HepG2 (cell line): Measurements from ENCODE around the gene SHANK3. TPM values are rescaled to one million over a fixed set of nuclear protein-coding genes. Genes with fewer than 3 reads are reported as not detected.

Source experiments
- ASH2L ChIP-seq: fragments of 300-600, 200-600 bp; sonication (generic); IDR thresholded peaks from 2 replicates; pipeline ENCODE4 v1.7.0; 2017; ENCODE audit warnings: low read depth, mild to moderate bottlenecking, moderate library complexity, mixed read lengths, low read length; ENCODE audit not compliant: insufficient read length
- FOXO1 ChIP-seq: sonication (generic); formaldehyde crosslinking; IDR thresholded peaks from 2 replicates; pipeline ENCODE4 v1.4.0; 2020; ENCODE audit warnings: missing genetic modification reagents
- GABPB1 ChIP-seq: IDR thresholded peaks from 2 replicates; pipeline ENCODE4 v1.6.1; 2016; ENCODE audit warnings: mild to moderate bottlenecking, missing genetic modification reagents, moderate library complexity, missing compliant biosample characterization
- MEF2D ChIP-seq: sonication (generic); formaldehyde crosslinking; IDR thresholded peaks from 2 replicates; pipeline ENCODE4 v1.5.1; 2020; ENCODE audit warnings: mild to moderate bottlenecking, missing genetic modification reagents
- MTA1 ChIP-seq: sonication (generic); formaldehyde crosslinking; IDR thresholded peaks from 2 replicates; pipeline ENCODE4 v1.4.0; 2020; ENCODE audit warnings: missing genetic modification reagents, mild to moderate bottlenecking, borderline replicate concordance
- NR2F1 ChIP-seq, 2 experiments: fragments of 450-650 bp in 1 of 2; formaldehyde crosslinking in 1 of 2; IDR thresholded peaks; 2 replicates each; pipeline versions ENCODE4 v1.5.0 to v1.6.1; 2016 to 2020; ENCODE audit warnings: mild to moderate bottlenecking in 1 of 2, missing compliant biosample characterization in 1 of 2, missing genetic modification reagents in 1 of 2, moderate library complexity in 1 of 2
- RFX1 ChIP-seq: fragments of 450-650 bp; IDR thresholded peaks from 2 replicates; pipeline ENCODE4 v1.6.1; 2017
- ZNF382 ChIP-seq: sonication (generic); formaldehyde crosslinking; IDR thresholded peaks from 2 replicates; pipeline ENCODE4 v1.5.0; 2020; ENCODE audit warnings: missing genetic modification reagents, mild to moderate bottlenecking, borderline replicate concordance
- ZNF383 ChIP-seq: sonication (generic); formaldehyde crosslinking; IDR thresholded peaks from 2 replicates; pipeline ENCODE4 v1.4.0; 2020; ENCODE audit warnings: missing genetic modification reagents, mild to moderate bottlenecking, borderline replicate concordance
- ZNF558 ChIP-seq: sonication (generic); formaldehyde crosslinking; IDR thresholded peaks from 2 replicates; pipeline ENCODE4 v1.9.0; 2022; ENCODE audit warnings: mild to moderate bottlenecking, missing genetic modification reagents, borderline replicate concordance
- polyA plus RNA-seq, 8 experiments: library from polyadenylated mRNA; depleted of rRNA in 3 of 8; stranded (reverse) in 7 of 8; unstranded in 1 of 8; fragments of >200 nt; fragmentation: Illumina TruSeq in 4 of 8; extraction: Trizol in 4 of 8; gene quantifications; 2 replicates each; pipeline versions ENCODE4 v1.2.1 to v1.2.3, GENCODE V29; 2011 to 2016; ENCODE audit warnings: low read depth in 4 of 8, missing spikeins in 1 of 8, mixed read lengths in 1 of 8; ENCODE audit not compliant: insufficient read depth in 1 of 8
- total RNA-seq, 5 experiments: library from RNA; depleted of rRNA; stranded (reverse); fragments of >200 nt; fragmentation: Illumina TruSeq; extraction: Trizol; gene quantifications; 2 replicates each; pipeline ENCODE4 v1.2.3, GENCODE V29; 2016; ENCODE audit warnings: low read depth in 1 of 5
- TF ChIP-seq, protein P1 (sequence below): sonication (generic); formaldehyde crosslinking; IDR thresholded peaks from 2 replicates; pipeline ENCODE4 v1.4.0; 2020; ENCODE audit warnings: missing genetic modification reagents
- TF ChIP-seq, protein P2 (sequence below): sonication (generic); formaldehyde crosslinking; IDR thresholded peaks from 2 replicates; pipeline ENCODE4 v1.4.0; 2020; ENCODE audit warnings: mild to moderate bottlenecking, missing genetic modification reagents

The SHANK3 gene
- total and polyA plus RNA-seq, 2 of the 13 experiments (the other 11 are each of a cell fraction or from before 2014, with no cell fraction given), result 2.9 to 4.6 TPM

DNA sequence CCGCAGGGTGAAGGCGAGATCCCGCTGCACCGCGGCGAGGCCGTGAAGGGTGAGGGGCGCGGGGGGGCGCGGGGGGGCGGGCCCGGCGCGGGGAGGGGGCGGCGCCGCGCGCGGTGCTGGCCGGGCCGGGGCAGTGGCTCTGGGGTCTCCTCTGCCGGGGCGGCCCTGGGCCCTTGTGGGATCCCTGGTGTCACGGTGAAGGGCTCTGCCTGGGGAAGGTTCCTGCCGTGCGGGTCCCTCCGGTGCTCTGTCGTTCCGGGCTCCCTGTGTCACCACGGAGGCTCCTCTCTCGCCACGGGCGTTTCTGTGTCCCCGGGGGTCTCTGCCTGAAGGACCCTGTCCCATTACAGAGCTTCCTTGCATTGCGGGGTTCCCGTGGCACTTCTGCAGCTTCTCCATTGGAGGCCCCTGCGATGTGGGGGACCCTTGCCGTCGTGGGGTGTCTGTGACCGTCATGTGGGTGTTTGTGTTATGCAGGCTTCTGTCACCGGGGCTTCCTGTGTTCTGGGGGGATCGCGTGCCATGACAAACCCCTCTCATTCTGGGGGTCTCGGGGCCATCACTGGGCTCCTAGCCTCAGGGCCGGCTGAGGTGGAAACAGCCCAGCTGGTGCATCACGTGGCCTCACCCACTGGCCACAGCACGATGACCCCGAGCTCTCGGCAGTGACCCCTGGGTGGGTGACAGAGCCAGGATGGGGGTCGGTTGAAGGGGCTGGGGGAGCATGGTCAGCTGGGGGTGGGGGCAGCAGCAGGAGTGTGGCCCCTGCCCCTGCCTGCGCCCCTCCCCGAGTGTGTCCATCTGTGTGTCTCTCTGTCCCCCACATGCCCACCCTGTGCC is 25.3 kb downstream of the SHANK3 start (continued):
- TF ChIP-seq, protein P1, sequence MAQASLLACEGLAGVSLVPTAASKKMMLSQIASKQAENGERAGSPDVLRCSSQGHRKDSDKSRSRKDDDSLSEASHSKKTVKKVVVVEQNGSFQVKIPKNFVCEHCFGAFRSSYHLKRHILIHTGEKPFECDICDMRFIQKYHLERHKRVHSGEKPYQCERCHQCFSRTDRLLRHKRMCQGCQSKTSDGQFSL, result no peak
- TF ChIP-seq MTA1, result no peak
- TF ChIP-seq ASH2L, result no peak
- 0 out of 2 replicates have a peak, but pooled peaks have one; percentile 5 for TF ChIP-seq FOXO1 (CRISPR knock-in tag)
- TF ChIP-seq, protein P2, sequence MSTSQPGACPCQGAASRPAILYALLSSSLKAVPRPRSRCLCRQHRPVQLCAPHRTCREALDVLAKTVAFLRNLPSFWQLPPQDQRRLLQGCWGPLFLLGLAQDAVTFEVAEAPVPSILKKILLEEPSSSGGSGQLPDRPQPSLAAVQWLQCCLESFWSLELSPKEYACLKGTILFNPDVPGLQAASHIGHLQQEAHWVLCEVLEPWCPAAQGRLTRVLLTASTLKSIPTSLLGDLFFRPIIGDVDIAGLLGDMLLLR (CRISPR knock-in tag), result no peak
- TF ChIP-seq NR2F1 (CRISPR knock-in tag; IDR thresholded peaks at IDR 0.05), result no peak
- no peak for TF ChIP-seq ZNF558
- TF ChIP-seq MEF2D (CRISPR knock-in tag), result no peak
- TF ChIP-seq ZNF383 (CRISPR knock-in tag), result no peak
- TF ChIP-seq GABPB1 (CRISPR knock-in tag), result 0 out of 2 replicates have a peak, but pooled peaks have one; percentile 7
- TF ChIP-seq ZNF382 (CRISPR knock-in tag), result no peak
- TF ChIP-seq RFX1, result no peak
- TF ChIP-seq, all 625 proteins: peak for 16
